ENCODE results near the gene NPPB. TPM values are rescaled to one million over a fixed set of nuclear protein-coding genes. Genes with fewer than 3 reads are reported as not detected.

Gene NPPB
- total RNA-seq, 1 experiment from 2014 or later = not detected

- no peaks in the 10 kb centered on the region for H3K9me3 Mint-ChIP-seq
- no peaks in the 10 kb centered on the region for H3K4me1 Mint-ChIP-seq
- no peak for ATAC-seq
- no peak overlapping the region for H3K27ac Mint-ChIP-seq
- no peak overlapping the region for H3K4me3 Mint-ChIP-seq
- no peaks in the 10 kb centered on the region for H3K27me3 Mint-ChIP-seq (ENCODE audit: low read depth)
- TF ChIP-seq, protein P1, sequence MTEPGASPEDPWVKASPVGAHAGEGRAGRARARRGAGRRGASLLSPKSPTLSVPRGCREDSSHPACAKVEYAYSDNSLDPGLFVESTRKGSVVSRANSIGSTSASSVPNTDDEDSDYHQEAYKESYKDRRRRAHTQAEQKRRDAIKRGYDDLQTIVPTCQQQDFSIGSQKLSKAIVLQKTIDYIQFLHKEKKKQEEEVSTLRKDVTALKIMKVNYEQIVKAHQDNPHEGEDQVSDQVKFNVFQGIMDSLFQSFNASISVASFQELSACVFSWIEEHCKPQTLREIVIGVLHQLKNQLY (CRISPR knock-in tag; IDR thresholded peaks at IDR 0.05) = no peak
- TF ChIP-seq NFYB (CRISPR knock-in tag; conservative IDR thresholded peaks at IDR 0.05; ENCODE audit: low read depth) (no peak), ZNF396 (CRISPR knock-in tag; IDR thresholded peaks at IDR 0.05; ENCODE audit: borderline replicate concordance) (no peak), EMX1 (CRISPR knock-in tag; IDR thresholded peaks at IDR 0.05) (no peak), OVOL2 (CRISPR knock-in tag; IDR thresholded peaks at IDR 0.05; ENCODE audit: borderline replicate concordance) (no peak), PREB (CRISPR knock-in tag; IDR thresholded peaks at IDR 0.05; ENCODE audit: borderline replicate concordance) (no peak), NR3C1 (CRISPR knock-in tag; conservative IDR thresholded peaks at IDR 0.05; ENCODE audit: low read depth) (no peak), NR2C2 (CRISPR knock-in tag; IDR thresholded peaks at IDR 0.05) (no peak), MXD4 (CRISPR knock-in tag; IDR thresholded peaks at IDR 0.05; ENCODE audit: borderline replicate concordance) (no peak), ZNF317 (CRISPR knock-in tag; IDR thresholded peaks at IDR 0.05; ENCODE audit: borderline replicate concordance, low read depth) (no peak), ZNF219 (CRISPR knock-in tag; IDR thresholded peaks at IDR 0.05; ENCODE audit: borderline replicate concordance) (no peak), CREM (CRISPR knock-in tag; IDR thresholded peaks at IDR 0.05) (no peak), ZNF532 (CRISPR knock-in tag; IDR thresholded peaks at IDR 0.05; ENCODE audit: borderline replicate concordance) (no peak)
- TF ChIP-seq, protein P2, sequence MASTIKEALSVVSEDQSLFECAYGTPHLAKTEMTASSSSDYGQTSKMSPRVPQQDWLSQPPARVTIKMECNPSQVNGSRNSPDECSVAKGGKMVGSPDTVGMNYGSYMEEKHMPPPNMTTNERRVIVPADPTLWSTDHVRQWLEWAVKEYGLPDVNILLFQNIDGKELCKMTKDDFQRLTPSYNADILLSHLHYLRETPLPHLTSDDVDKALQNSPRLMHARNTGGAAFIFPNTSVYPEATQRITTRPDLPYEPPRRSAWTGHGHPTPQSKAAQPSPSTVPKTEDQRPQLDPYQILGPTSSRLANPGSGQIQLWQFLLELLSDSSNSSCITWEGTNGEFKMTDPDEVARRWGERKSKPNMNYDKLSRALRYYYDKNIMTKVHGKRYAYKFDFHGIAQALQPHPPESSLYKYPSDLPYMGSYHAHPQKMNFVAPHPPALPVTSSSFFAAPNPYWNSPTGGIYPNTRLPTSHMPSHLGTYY (CRISPR knock-in tag; IDR thresholded peaks at IDR 0.05) = no peak
- TF ChIP-seq, protein P3, sequence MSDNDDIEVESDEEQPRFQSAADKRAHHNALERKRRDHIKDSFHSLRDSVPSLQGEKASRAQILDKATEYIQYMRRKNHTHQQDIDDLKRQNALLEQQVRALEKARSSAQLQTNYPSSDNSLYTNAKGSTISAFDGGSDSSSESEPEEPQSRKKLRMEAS (CRISPR knock-in tag; IDR thresholded peaks at IDR 0.05) = no peak
- TF ChIP-seq, protein P4, sequence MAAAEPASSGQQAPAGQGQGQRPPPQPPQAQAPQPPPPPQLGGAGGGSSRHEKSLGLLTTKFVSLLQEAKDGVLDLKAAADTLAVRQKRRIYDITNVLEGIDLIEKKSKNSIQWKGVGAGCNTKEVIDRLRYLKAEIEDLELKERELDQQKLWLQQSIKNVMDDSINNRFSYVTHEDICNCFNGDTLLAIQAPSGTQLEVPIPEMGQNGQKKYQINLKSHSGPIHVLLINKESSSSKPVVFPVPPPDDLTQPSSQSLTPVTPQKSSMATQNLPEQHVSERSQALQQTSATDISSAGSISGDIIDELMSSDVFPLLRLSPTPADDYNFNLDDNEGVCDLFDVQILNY (CRISPR knock-in tag; IDR thresholded peaks at IDR 0.05) = no peak
- TF ChIP-seq, protein P5, sequence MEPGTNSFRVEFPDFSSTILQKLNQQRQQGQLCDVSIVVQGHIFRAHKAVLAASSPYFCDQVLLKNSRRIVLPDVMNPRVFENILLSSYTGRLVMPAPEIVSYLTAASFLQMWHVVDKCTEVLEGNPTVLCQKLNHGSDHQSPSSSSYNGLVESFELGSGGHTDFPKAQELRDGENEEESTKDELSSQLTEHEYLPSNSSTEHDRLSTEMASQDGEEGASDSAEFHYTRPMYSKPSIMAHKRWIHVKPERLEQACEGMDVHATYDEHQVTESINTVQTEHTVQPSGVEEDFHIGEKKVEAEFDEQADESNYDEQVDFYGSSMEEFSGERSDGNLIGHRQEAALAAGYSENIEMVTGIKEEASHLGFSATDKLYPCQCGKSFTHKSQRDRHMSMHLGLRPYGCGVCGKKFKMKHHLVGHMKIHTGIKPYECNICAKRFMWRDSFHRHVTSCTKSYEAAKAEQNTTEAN (CRISPR knock-in tag; IDR thresholded peaks at IDR 0.05) = no peak
- H3K36me3 Mint-ChIP-seq = peaks cover 53% of the 10 kb centered on the region
- CTCF ChIA-PET = interaction anchor here (1.3 to 2.6 kb wide), 2 partner anchors 15 to 38 kb away, joined by 4 to 8 read pairs; no protein-coding TSS in a partner anchor
- POLR2A ChIA-PET = interaction anchor here (0.6 to 0.7 kb wide), 3 partner anchors 36 to 479 kb away, joined by 3 to 4 read pairs (median 3); no protein-coding TSS in a partner anchor
- DNase-seq (ENCODE audit: low spot score) = no peak
These were observed 35.2 kb downstream of the NPPB start for GRCh38 chr1:11823366-11824137.

Data from WTC11 (cell line).